SK-N-SH (cell line): ENCODE data around the gene HIPK2. TPM values are rescaled to one million over a fixed set of nuclear protein-coding genes. Genes with fewer than 3 reads are reported as not detected.

Experiments
- CTCF ChIA-PET: fragments of 300-600, 350-600 bp; formaldehyde crosslinking; extraction: SDS; loops from one replicate; lab custom pipeline; 2021; lab: Yijun Ruan, JAX
- POLR2A ChIA-PET: fragments of 350-600 bp; sonication (Branson Sonifier 250); formaldehyde crosslinking; extraction: SDS; loops from one replicate; lab custom pipeline; 2020; ENCODE audit warnings: antibody characterized with exemption, inconsistent platforms; lab: Yijun Ruan, JAX
- DNase-seq: peaks from one replicate; pipeline ENCODE4 v3.0.0; 2012
- H2AFZ ChIP-seq: fragments of 200-600 bp; sonication (generic); 2 replicates; pipeline ENCODE4 v1.8.1; 2016; ENCODE audit warnings: antibody characterized with exemption, mild to moderate bottlenecking, low read depth
- H3F3A ChIP-seq: fragments of 200-600 bp; sonication (generic); replicated peaks from 2 replicates; pipeline ENCODE3; 2016; ENCODE audit warnings: antibody characterized with exemption, mild to moderate bottlenecking; ENCODE audit not compliant: insufficient read depth
- H3K27ac ChIP-seq, 2 experiments: fragments of 200-500 bp in 1 of 2; fragments of 200-600 bp in 1 of 2; sonication (Bioruptor generic) in 1 of 2; sonication (generic), shearing (Covaris generic) in 1 of 2; 2 replicates each; pipeline versions ENCODE4 v1.5.1 to v1.6.1; 2014 to 2016; ENCODE audit warnings: low read depth in 2 of 2, inconsistent platforms in 1 of 2, low read length in 1 of 2, mild to moderate bottlenecking in 1 of 2, mixed read lengths in 1 of 2
- H3K27me3 ChIP-seq: fragments of 200-600 bp; sonication (generic), shearing (Covaris generic); 2 replicates; pipeline ENCODE4 v1.6.1; 2016; ENCODE audit warnings: mixed run types; ENCODE audit not compliant: insufficient read depth
- H3K36me3 ChIP-seq, 2 experiments: fragments of 200-500 bp in 1 of 2; fragments of 200-600 bp in 1 of 2; sonication (Bioruptor generic) in 1 of 2; sonication (generic) in 1 of 2; replicated peaks in 1 of 2; 2 replicates each; pipeline versions ENCODE3 to v1.5.1; 2014 to 2016; ENCODE audit warnings: low read length in 1 of 2, mild to moderate bottlenecking in 1 of 2; ENCODE audit not compliant: insufficient read depth in 2 of 2, control insufficient read depth in 1 of 2
- H3K4me1 ChIP-seq, 2 experiments: fragments of 200-500 bp in 1 of 2; fragments of 200-600 bp in 1 of 2; sonication (Bioruptor generic) in 1 of 2; sonication (generic), shearing (Covaris generic) in 1 of 2; 2 replicates each; pipeline versions ENCODE4 v1.5.1 to v1.6.1; 2014 to 2016; ENCODE audit warnings: low read depth in 1 of 2, low read length in 1 of 2, mixed run types in 1 of 2; ENCODE audit not compliant: insufficient read depth in 2 of 2, control insufficient read depth in 1 of 2
- H3K4me2 ChIP-seq: fragments of 200-600 bp; sonication (generic), shearing (Covaris generic); 2 replicates; pipeline ENCODE4 v1.6.1; 2017; ENCODE audit warnings: mixed run types
- H3K4me3 ChIP-seq, 2 experiments: fragments of 200-500 bp in 1 of 2; fragments of 200-600 bp in 1 of 2; sonication (Bioruptor generic) in 1 of 2; sonication (generic), shearing (Covaris generic) in 1 of 2; 2 replicates each; pipeline versions ENCODE4 v1.5.1 to v1.8.1; 2014 to 2016; ENCODE audit warnings: low read depth in 2 of 2, inconsistent platforms in 1 of 2, low read length in 1 of 2, mild to moderate bottlenecking in 1 of 2, mixed read lengths in 1 of 2, moderate library complexity in 1 of 2
- H3K79me2 ChIP-seq: fragments of 200-600 bp; sonication (generic); 2 replicates; pipeline ENCODE4 v1.8.1; 2017; ENCODE audit warnings: mild to moderate bottlenecking; ENCODE audit not compliant: insufficient read depth
- H3K9ac ChIP-seq: fragments of 200-600 bp; sonication (generic); 2 replicates; pipeline ENCODE4 v1.6.1; 2017; ENCODE audit warnings: mixed run types
- H3K9me2 ChIP-seq: fragments of 200-600 bp; sonication (generic); 2 replicates; pipeline ENCODE4 v1.6.1; 2017; ENCODE audit warnings: mixed run types
- H3K9me3 ChIP-seq: fragments of 200-600 bp; sonication (generic); 2 replicates; pipeline ENCODE4 v1.6.1; 2017; ENCODE audit warnings: mixed run types, mild to moderate bottlenecking, moderate library complexity
- H4K20me1 ChIP-seq: fragments of 200-600 bp; sonication (generic); 2 replicates; pipeline ENCODE4 v1.6.1; 2017; ENCODE audit warnings: mild to moderate bottlenecking, mixed run types; ENCODE audit not compliant: insufficient read depth
- CTCF ChIP-seq: fragments of 200-600 bp; sonication (generic); IDR thresholded peaks from 2 replicates; pipeline ENCODE4 v1.6.1; 2017; ENCODE audit warnings: antibody characterized with exemption, mild to moderate bottlenecking, moderate library complexity
- ELF1 ChIP-seq: IDR thresholded peaks from 2 replicates; pipeline ENCODE4 v1.4.0; 2012
- EP300 ChIP-seq, 2 experiments: IDR thresholded peaks; 2 replicates each; pipeline versions ENCODE4 v1.4.0 to v1.6.1; 2012; ENCODE audit warnings: borderline replicate concordance in 1 of 2, low read depth in 1 of 2, low read length in 1 of 2
- FOSL2 ChIP-seq: IDR thresholded peaks from 2 replicates; pipeline ENCODE4 v1.4.0; 2012; ENCODE audit warnings: low read depth, mild to moderate bottlenecking, moderate library complexity, borderline replicate concordance
- FOXJ3 ChIP-seq: sonication (generic); formaldehyde crosslinking; IDR thresholded peaks from 2 replicates; pipeline ENCODE4 v1.5.1; 2020; ENCODE audit warnings: mild to moderate bottlenecking, missing genetic modification reagents
- GABPA ChIP-seq: IDR thresholded peaks from 2 replicates; pipeline ENCODE4 v1.4.0; 2012; ENCODE audit warnings: low read depth, mild to moderate bottlenecking
- JUND ChIP-seq: IDR thresholded peaks from 2 replicates; pipeline ENCODE4 v1.4.0; 2012
- MEF2A ChIP-seq: IDR thresholded peaks from 2 replicates; pipeline ENCODE4 v1.4.0; 2012; ENCODE audit warnings: low read depth, borderline replicate concordance
- NRF1 ChIP-seq: IDR thresholded peaks from 2 replicates; pipeline ENCODE4 v1.6.1; 2012; ENCODE audit warnings: low read depth, mild to moderate bottlenecking, low read length
- POLR2AphosphoS5 ChIP-seq: IDR thresholded peaks from 2 replicates; pipeline ENCODE4 v1.6.1; 2012; ENCODE audit warnings: low read depth, low read length
- REST ChIP-seq: IDR thresholded peaks from 2 replicates; pipeline ENCODE4 v1.6.1; 2012; ENCODE audit warnings: mild to moderate bottlenecking, low read depth, low read length, moderate library complexity
- RXRA ChIP-seq: IDR thresholded peaks from 2 replicates; pipeline ENCODE4 v1.4.0; 2012; ENCODE audit warnings: low read depth, mild to moderate bottlenecking, borderline replicate concordance
- SIN3A ChIP-seq: IDR thresholded peaks from 2 replicates; pipeline ENCODE4 v1.6.1; 2012; ENCODE audit warnings: low read depth, mild to moderate bottlenecking, low read length, moderate library complexity, borderline replicate concordance
- TCF12 ChIP-seq: IDR thresholded peaks from 2 replicates; pipeline ENCODE4 v1.4.0; 2012
- TEAD4 ChIP-seq: IDR thresholded peaks from 2 replicates; pipeline ENCODE4 v1.4.0; 2012; ENCODE audit warnings: mild to moderate bottlenecking, borderline replicate concordance; ENCODE audit not compliant: insufficient read depth
- USF1 ChIP-seq: IDR thresholded peaks from 2 replicates; pipeline ENCODE4 v1.4.0; 2012; ENCODE audit warnings: low read depth, borderline replicate concordance
- USF2 ChIP-seq: fragments of 150-350 bp; IDR thresholded peaks from 2 replicates; pipeline ENCODE4 v1.6.1; 2017; ENCODE audit warnings: antibody characterized with exemption, low read length, low read depth, borderline replicate concordance
- YY1 ChIP-seq: IDR thresholded peaks from 2 replicates; pipeline ENCODE4 v1.4.0; 2012; ENCODE audit warnings: low read depth, mild to moderate bottlenecking
- ZBTB33 ChIP-seq: IDR thresholded peaks from 2 replicates; pipeline ENCODE4 v1.4.0; 2012; ENCODE audit warnings: low read depth, borderline replicate concordance
- WGBS: methylation state at CpG from one replicate; pipeline ENCODE4 v1.1.6; 2017; ENCODE audit warnings: low lambda C conversion rate; 5-methylcytosine and 5-hydroxymethylcytosine counted together
- polyA plus RNA-seq, 3 experiments: library from polyadenylated mRNA; depleted of rRNA; stranded (reverse); fragments of >200 nt; gene quantifications; 2 replicates each; pipeline ENCODE4 v1.2.3, GENCODE V29; 2012

The HIPK2 gene
- polyA plus RNA-seq, 1 of the 3 experiments (the other 2 are of a cell fraction): 14.2 TPM

- peaks cover 2 to 6% of the 10 kb centered on the region in 2 experiments for H3K36me3 ChIP-seq
- no peak overlapping the region for H3K27ac ChIP-seq
- no peak overlapping the region for H3K4me3 ChIP-seq
- peaks cover 100% of the 10 kb centered on the region for H4K20me1 ChIP-seq
- 91% methylated on average over 6 of the region's 6 CpGs for WGBS
- H3K9ac ChIP-seq: no peak overlapping the region
- no peak overlapping the region for H3K4me2 ChIP-seq
- ChIA-PET POLR2A (no interaction called here), CTCF (interaction anchor here (0.7 to 3.3 kb wide), 2 partner anchors 9 to 14 kb away, joined by 3 to 8 read pairs; no protein-coding TSS in a partner anchor)
- H2AFZ ChIP-seq: no peak overlapping the region
- no peak for DNase-seq
- peaks cover 45 to 46% of the 10 kb centered on the region in 2 experiments; a peak in 3 of 4 replicates for H3K4me1 ChIP-seq
- peaks cover 3% of the 10 kb centered on the region for H3F3A ChIP-seq
- TF ChIP-seq FOSL2 (no peak), SIN3A (no peak), EP300 (IDR thresholded peaks at IDR 0.05; ENCODE audit: borderline replicate concordance in 1 of 2, low read depth in 1 of 2, low read length in 1 of 2) (no peak), GABPA (no peak), POLR2AphosphoS5 (no peak), NRF1 (no peak), USF2 (no peak), USF1 (no peak), FOXJ3 (CRISPR knock-in tag) (no peak), CTCF (no peak), REST (no peak), ELF1 (no peak), RXRA (no peak), MEF2A (no peak), YY1 (no peak), ZBTB33 (no peak), TEAD4 (no peak), TCF12 (no peak), JUND (no peak)
- H3K27me3 ChIP-seq: no peaks in the 10 kb centered on the region
- H3K79me2 ChIP-seq: peaks cover 100% of the 10 kb centered on the region
- no peaks in the 10 kb centered on the region for H3K9me3 ChIP-seq
- H3K9me2 ChIP-seq: no peaks in the 10 kb centered on the region
Observed at GRCh38 chr7:139741789-139742344, 35.9 kb downstream of the HIPK2 start.
